Measurements from ENCODE around the gene STRA6.

The STRA6 gene

DNA sequence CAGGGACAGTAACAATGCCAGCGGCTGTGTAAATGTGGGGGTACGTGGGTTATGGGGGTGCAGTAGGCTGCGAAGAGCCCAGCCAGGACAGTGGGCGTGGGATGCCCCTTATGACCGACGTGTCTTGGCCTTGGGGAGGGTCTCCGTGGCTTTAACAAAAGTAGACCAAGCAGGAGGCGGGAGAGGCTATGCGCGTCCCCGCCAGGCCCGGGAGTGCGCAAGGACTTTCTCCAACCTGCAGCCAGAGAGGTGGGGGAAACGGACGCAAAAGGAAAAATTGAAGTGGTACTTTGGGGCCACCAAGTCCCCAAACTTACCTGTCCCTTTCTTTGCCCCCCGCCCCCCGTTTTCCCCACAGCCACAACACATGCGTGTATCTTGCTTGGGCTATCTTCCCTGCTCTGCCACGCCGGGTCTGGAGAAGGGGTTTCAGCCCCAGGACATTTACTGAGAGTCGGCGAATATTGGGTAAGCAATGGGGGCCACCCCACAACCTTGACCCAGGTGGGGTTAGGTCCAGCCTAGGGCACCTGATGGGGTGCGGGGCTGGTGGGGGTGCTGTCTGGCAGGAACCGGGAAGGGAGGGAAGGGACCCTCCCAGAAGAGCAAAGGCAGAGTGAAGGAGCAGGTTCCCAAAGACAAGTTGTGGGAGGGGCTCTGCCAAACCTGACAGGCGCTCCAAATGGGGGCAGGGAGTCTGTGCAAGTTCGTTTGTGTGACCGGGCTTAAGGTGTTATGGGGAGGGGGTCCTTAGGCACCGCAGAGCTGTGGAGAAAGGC lies 71.5 kb downstream of the STRA6 start:
- Histone ChIP-seq H3K9me3 (ENCODE audit: insufficient read depth, low read depth, low read length) (no peaks in the 10 kb centered on the region), H3K79me2 (ENCODE audit: insufficient read depth, low read length) (no peaks in the 10 kb centered on the region), H3K4me3 (ENCODE audit: low read length, poor library complexity, severe bottlenecking) (no peak overlapping the region), H3K9me2 (replicated peaks; ENCODE audit: low read depth, low read length) (no peaks in the 10 kb centered on the region), H3K4me1 (ENCODE audit: insufficient read depth, low read length, poor library complexity, severe bottlenecking) (peaks cover 4% of the 10 kb centered on the region), H3K27me3 (ENCODE audit: insufficient read depth, low read length, poor library complexity, severe bottlenecking) (no peaks in the 10 kb centered on the region), H2AFZ (ENCODE audit: low read length) (no peak overlapping the region), H4K20me1 (ENCODE audit: insufficient read depth, low read length, poor library complexity, severe bottlenecking) (no peaks in the 10 kb centered on the region), H3K9ac (ENCODE audit: low read depth, low read length, poor library complexity, severe bottlenecking) (no peak overlapping the region), H3K4me2 (ENCODE audit: low read depth, low read length, poor library complexity, severe bottlenecking) (no peak overlapping the region), H3F3A (ENCODE audit: low read depth) (no peaks in the 10 kb centered on the region), H3K36me3 (ENCODE audit: insufficient read depth, low read length) (no peaks in the 10 kb centered on the region)
- TF ChIP-seq, protein P1, sequence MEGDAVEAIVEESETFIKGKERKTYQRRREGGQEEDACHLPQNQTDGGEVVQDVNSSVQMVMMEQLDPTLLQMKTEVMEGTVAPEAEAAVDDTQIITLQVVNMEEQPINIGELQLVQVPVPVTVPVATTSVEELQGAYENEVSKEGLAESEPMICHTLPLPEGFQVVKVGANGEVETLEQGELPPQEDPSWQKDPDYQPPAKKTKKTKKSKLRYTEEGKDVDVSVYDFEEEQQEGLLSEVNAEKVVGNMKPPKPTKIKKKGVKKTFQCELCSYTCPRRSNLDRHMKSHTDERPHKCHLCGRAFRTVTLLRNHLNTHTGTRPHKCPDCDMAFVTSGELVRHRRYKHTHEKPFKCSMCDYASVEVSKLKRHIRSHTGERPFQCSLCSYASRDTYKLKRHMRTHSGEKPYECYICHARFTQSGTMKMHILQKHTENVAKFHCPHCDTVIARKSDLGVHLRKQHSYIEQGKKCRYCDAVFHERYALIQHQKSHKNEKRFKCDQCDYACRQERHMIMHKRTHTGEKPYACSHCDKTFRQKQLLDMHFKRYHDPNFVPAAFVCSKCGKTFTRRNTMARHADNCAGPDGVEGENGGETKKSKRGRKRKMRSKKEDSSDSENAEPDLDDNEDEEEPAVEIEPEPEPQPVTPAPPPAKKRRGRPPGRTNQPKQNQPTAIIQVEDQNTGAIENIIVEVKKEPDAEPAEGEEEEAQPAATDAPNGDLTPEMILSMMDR (conservative IDR thresholded peaks at IDR 0.05; ENCODE audit: low read length), result no peak
- no peak for TF ChIP-seq EZH2phosphoT487 (IDR thresholded peaks at IDR 0.05; ENCODE audit: borderline replicate concordance)

DNA sequence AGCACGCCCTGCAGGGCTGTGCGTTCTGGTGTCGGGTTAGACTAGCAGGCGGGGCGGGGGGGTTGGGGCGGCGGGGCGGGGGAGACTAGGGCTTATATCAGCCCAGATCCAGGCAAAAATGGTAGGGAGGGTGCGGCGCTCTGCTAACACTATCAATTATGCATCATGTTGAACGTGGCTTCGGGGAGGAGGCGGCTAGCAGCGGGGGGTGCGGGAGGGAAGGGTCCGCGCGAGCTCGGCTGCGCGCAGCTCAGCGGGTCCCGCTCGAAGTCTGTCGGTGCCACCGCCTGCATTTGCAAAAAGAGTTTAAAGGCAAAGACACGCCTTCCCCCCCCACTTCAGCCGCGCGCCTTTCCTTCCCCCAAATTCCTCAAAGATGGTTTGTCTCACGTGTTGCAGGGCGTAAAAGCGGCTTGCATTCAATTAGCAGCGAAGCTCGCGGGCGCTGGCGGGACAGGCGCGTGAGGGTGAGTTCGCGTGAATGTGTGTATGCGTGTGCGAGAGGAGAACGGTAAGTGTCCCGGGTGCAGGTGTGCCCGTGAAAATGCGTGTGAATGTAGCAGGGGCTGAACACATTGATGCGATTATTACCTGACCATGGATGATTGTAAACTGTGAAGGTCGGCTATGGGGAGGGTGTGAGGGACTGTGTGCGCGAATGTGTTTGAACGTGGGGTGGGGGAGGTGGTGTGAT lies 72.3 kb downstream of the STRA6 start, which contains the start of gene ISLR2:
TSS of gene ISLR2 (plus strand) at position 432 of the 694 bp plus-strand sequence. CDS start 2,169 bp downstream, outside the sequence.
- Histone ChIP-seq H3K4me3 (ENCODE audit: low read length, poor library complexity, severe bottlenecking) (no peak within 1 kb of the TSS), H3F3A (ENCODE audit: low read depth) (no peaks in the 10 kb centered on the region), H3K36me3 (ENCODE audit: insufficient read depth, low read length) (no peaks in the 10 kb centered on the region), H3K79me2 (ENCODE audit: insufficient read depth, low read length) (no peaks in the 10 kb centered on the region), H3K9me3 (ENCODE audit: insufficient read depth, low read depth, low read length) (no peaks in the 10 kb centered on the region), H2AFZ (ENCODE audit: low read length) (no peak within 1 kb of the TSS), H3K4me1 (ENCODE audit: insufficient read depth, low read length, poor library complexity, severe bottlenecking) (no peaks in the 10 kb centered on the region), H4K20me1 (ENCODE audit: insufficient read depth, low read length, poor library complexity, severe bottlenecking) (no peaks in the 10 kb centered on the region), H3K9me2 (replicated peaks; ENCODE audit: low read depth, low read length) (no peaks in the 10 kb centered on the region), H3K4me2 (ENCODE audit: low read depth, low read length, poor library complexity, severe bottlenecking) (no peak within 1 kb of the TSS), H3K9ac (ENCODE audit: low read depth, low read length, poor library complexity, severe bottlenecking) (no peak within 1 kb of the TSS), H3K27me3 (ENCODE audit: insufficient read depth, low read length, poor library complexity, severe bottlenecking) (no peaks in the 10 kb centered on the region)
- no peak for TF ChIP-seq EZH2phosphoT487 (IDR thresholded peaks at IDR 0.05; ENCODE audit: borderline replicate concordance)
- TF ChIP-seq, protein P1 (conservative IDR thresholded peaks at IDR 0.05; ENCODE audit: low read length), result no peak

DNA sequence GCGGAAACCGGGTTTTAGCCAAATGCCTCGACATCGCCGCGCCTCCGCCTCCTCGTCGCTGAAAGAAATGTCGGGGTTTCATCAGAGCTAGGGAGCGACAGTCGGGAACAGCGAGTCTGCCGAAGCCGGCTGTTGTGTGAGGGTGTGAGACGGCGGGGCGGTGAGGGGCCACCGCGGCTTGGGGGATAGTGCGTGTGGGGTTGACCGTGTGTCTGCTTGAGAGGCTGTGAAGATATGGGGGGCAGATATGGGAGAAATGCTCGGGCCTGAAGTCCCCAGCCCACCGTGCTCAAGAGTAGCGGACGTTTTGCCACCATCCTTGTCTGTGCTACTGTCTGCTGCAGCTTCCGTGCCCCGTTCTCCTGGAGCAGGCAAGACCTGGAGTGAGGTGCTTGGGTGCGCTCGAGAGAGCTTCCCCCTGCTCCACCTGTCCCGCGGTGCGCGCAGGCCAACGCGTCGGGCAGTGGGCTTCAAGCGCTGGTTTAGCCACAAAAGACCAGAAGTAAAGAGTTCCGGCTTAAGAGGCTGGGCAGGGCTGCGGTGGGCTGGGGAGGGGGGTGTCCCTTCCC lies 72.9 kb downstream of the STRA6 start:
- no peaks in the 10 kb centered on the region for H3F3A ChIP-seq (ENCODE audit: low read depth)
- H3K9me3 ChIP-seq (ENCODE audit: insufficient read depth, low read depth, low read length), result no peaks in the 10 kb centered on the region
- no peak overlapping the region for H2AFZ ChIP-seq (ENCODE audit: low read length)
- no peak overlapping the region for H3K4me2 ChIP-seq (ENCODE audit: low read depth, low read length, poor library complexity, severe bottlenecking)
- H3K79me2 ChIP-seq (ENCODE audit: insufficient read depth, low read length), result no peaks in the 10 kb centered on the region
- no peak overlapping the region for H3K9ac ChIP-seq (ENCODE audit: low read depth, low read length, poor library complexity, severe bottlenecking)
- TF ChIP-seq, protein P1 (conservative IDR thresholded peaks at IDR 0.05; ENCODE audit: low read length), result no peak
- TF ChIP-seq EZH2phosphoT487 (IDR thresholded peaks at IDR 0.05; ENCODE audit: borderline replicate concordance), result no peak
- no peaks in the 10 kb centered on the region for H3K27me3 ChIP-seq (ENCODE audit: insufficient read depth, low read length, poor library complexity, severe bottlenecking)
- no peaks in the 10 kb centered on the region for H3K9me2 ChIP-seq (replicated peaks; ENCODE audit: low read depth, low read length)
- no peaks in the 10 kb centered on the region for H4K20me1 ChIP-seq (ENCODE audit: insufficient read depth, low read length, poor library complexity, severe bottlenecking)
- H3K4me1 ChIP-seq (ENCODE audit: insufficient read depth, low read length, poor library complexity, severe bottlenecking), result no peaks in the 10 kb centered on the region
- no peaks in the 10 kb centered on the region for H3K36me3 ChIP-seq (ENCODE audit: insufficient read depth, low read length)
- H3K4me3 ChIP-seq (ENCODE audit: low read length, poor library complexity, severe bottlenecking), result no peak overlapping the region
